GM23338 (cell line): ENCODE data around the gene MYL11.

Experiments
- CREB1 ChIP-seq: fragments of 250-450 bp; sonication (Bioruptor Pico); IDR thresholded peaks from 2 replicates; pipeline ENCODE4 v1.5.0; 2020; ENCODE audit warnings: low read depth, mild to moderate bottlenecking, moderate library complexity
- EZH2 ChIP-seq: fragments of 200-600 bp; sonication (generic); IDR thresholded peaks from one replicate; pipeline ENCODE4 v1.8.0; 2017; ENCODE audit warnings: antibody characterized with exemption, mild to moderate bottlenecking, low read depth; ENCODE audit not compliant: unreplicated experiment
- EZH2phosphoT487 ChIP-seq: fragments of 200-600 bp; sonication (generic); IDR thresholded peaks from one replicate; pipeline ENCODE4 v1.8.1; 2018; ENCODE audit warnings: antibody characterized with exemption; ENCODE audit not compliant: unreplicated experiment
- JUNB ChIP-seq: IDR thresholded peaks from one replicate; pipeline ENCODE4 v1.6.1; 2016; ENCODE audit warnings: antibody characterized with exemption; ENCODE audit not compliant: unreplicated experiment
- NANOG ChIP-seq: IDR thresholded peaks from 2 replicates; pipeline ENCODE4 v1.6.1; 2016; ENCODE audit warnings: antibody characterized with exemption, borderline replicate concordance
- POLR2AphosphoS5 ChIP-seq: IDR thresholded peaks from 2 replicates; pipeline ENCODE4 v1.6.1; 2016; ENCODE audit warnings: antibody characterized with exemption, low read depth
- ZNF114 ChIP-seq: fragments of 250-450 bp; sonication (Bioruptor Pico); IDR thresholded peaks from 2 replicates; pipeline ENCODE4 v1.5.0; 2020; ENCODE audit warnings: mild to moderate bottlenecking, moderate library complexity
- ZNF331 ChIP-seq: fragments of 250-450 bp; sonication (Bioruptor Pico); IDR thresholded peaks from 2 replicates; pipeline ENCODE4 v1.5.0; 2020; ENCODE audit warnings: low read depth, mild to moderate bottlenecking, moderate library complexity
- TF ChIP-seq, protein P1 (sequence below), 2 experiments: fragments of 200-600 bp in 1 of 2; sonication (generic) in 1 of 2; conservative IDR thresholded peaks; 2 replicates each; pipeline versions ENCODE4 v1.5.1 to v1.6.1; 2016 to 2017; ENCODE audit warnings: antibody characterized with exemption in 2 of 2, low read depth in 2 of 2, mild to moderate bottlenecking in 2 of 2, moderate library complexity in 1 of 2
- TF ChIP-seq, protein P2 (sequence below): IDR thresholded peaks from one replicate; pipeline ENCODE4 v1.6.1; 2018; ENCODE audit warnings: antibody characterized with exemption; ENCODE audit not compliant: unreplicated experiment
- TF ChIP-seq, protein P3 (sequence below): IDR thresholded peaks from 2 replicates; pipeline ENCODE4 v1.6.1; 2016; ENCODE audit warnings: antibody characterized with exemption

DNA sequence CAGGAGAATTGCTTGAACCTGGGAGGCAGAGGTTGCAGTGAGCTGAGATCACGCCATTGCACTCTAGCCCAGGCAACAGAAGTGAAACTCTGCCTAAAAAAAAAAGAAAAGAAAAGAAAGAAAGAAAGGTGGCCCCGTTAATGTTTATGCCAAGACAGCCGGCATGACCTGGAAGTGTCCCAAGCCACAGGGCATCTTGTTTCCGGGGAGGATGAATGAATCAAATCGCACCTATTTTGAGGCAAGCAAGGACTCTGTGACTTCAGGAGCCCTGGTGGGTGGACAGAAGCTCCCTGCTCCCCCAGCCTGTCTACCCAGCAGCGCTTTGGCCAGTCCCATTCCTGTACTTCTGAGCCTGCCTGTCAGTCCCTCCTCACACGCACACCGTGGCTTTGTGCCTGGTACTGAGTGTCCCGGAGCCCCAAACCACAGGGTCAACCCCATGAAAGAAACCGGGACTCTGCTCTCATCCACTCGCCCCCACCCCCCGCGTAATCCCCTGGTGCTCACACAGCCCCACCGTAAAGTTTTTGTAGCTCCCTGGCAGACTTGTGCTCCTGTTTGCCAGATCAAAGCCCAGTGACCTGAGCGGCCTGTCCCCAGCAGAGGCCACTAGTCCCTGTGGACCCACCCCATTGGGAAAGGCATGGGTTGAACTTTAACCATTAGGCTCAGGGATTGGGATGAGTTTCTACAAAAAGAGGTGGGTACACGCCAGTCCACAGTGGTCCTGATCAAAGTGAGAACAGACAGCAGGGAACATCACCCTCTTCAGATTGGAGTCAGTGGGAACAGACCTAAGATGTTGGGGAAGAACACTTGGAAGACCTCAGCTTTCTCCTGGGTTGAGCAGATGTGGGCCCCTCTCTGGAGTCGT lies 38.8 kb upstream of the MYL11 start:
- TF ChIP-seq, protein P1, sequence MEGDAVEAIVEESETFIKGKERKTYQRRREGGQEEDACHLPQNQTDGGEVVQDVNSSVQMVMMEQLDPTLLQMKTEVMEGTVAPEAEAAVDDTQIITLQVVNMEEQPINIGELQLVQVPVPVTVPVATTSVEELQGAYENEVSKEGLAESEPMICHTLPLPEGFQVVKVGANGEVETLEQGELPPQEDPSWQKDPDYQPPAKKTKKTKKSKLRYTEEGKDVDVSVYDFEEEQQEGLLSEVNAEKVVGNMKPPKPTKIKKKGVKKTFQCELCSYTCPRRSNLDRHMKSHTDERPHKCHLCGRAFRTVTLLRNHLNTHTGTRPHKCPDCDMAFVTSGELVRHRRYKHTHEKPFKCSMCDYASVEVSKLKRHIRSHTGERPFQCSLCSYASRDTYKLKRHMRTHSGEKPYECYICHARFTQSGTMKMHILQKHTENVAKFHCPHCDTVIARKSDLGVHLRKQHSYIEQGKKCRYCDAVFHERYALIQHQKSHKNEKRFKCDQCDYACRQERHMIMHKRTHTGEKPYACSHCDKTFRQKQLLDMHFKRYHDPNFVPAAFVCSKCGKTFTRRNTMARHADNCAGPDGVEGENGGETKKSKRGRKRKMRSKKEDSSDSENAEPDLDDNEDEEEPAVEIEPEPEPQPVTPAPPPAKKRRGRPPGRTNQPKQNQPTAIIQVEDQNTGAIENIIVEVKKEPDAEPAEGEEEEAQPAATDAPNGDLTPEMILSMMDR (conservative IDR thresholded peaks at IDR 0.05; ENCODE audit: low read depth in 2 of 2), result no peak
- no peak for TF ChIP-seq ZNF114 (CRISPR knock-in tag)
- no peak for TF ChIP-seq EZH2
- no peak for TF ChIP-seq EZH2phosphoT487
- TF ChIP-seq POLR2AphosphoS5, result no peak
- TF ChIP-seq, protein P2, sequence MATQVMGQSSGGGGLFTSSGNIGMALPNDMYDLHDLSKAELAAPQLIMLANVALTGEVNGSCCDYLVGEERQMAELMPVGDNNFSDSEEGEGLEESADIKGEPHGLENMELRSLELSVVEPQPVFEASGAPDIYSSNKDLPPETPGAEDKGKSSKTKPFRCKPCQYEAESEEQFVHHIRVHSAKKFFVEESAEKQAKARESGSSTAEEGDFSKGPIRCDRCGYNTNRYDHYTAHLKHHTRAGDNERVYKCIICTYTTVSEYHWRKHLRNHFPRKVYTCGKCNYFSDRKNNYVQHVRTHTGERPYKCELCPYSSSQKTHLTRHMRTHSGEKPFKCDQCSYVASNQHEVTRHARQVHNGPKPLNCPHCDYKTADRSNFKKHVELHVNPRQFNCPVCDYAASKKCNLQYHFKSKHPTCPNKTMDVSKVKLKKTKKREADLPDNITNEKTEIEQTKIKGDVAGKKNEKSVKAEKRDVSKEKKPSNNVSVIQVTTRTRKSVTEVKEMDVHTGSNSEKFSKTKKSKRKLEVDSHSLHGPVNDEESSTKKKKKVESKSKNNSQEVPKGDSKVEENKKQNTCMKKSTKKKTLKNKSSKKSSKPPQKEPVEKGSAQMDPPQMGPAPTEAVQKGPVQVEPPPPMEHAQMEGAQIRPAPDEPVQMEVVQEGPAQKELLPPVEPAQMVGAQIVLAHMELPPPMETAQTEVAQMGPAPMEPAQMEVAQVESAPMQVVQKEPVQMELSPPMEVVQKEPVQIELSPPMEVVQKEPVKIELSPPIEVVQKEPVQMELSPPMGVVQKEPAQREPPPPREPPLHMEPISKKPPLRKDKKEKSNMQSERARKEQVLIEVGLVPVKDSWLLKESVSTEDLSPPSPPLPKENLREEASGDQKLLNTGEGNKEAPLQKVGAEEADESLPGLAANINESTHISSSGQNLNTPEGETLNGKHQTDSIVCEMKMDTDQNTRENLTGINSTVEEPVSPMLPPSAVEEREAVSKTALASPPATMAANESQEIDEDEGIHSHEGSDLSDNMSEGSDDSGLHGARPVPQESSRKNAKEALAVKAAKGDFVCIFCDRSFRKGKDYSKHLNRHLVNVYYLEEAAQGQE, result no peak
- no peak for TF ChIP-seq CREB1
- TF ChIP-seq, protein P3, sequence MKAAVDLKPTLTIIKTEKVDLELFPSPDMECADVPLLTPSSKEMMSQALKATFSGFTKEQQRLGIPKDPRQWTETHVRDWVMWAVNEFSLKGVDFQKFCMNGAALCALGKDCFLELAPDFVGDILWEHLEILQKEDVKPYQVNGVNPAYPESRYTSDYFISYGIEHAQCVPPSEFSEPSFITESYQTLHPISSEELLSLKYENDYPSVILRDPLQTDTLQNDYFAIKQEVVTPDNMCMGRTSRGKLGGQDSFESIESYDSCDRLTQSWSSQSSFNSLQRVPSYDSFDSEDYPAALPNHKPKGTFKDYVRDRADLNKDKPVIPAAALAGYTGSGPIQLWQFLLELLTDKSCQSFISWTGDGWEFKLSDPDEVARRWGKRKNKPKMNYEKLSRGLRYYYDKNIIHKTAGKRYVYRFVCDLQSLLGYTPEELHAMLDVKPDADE, result no peak
- TF ChIP-seq ZNF331 (CRISPR knock-in tag), result no peak
- no peak for TF ChIP-seq JUNB
- no peak for TF ChIP-seq NANOG
